ENCODE measurements around the gene TMEM52B.

TMEM52B gene

GRCh38 chr12:10178821-10179220 lies at the start of gene TMEM52B:
TMEM52B (plus strand) TSS chr12:10179032; CDS start chr12:10179575, 543 bp downstream.
- no peak for DNase-seq

DNA sequence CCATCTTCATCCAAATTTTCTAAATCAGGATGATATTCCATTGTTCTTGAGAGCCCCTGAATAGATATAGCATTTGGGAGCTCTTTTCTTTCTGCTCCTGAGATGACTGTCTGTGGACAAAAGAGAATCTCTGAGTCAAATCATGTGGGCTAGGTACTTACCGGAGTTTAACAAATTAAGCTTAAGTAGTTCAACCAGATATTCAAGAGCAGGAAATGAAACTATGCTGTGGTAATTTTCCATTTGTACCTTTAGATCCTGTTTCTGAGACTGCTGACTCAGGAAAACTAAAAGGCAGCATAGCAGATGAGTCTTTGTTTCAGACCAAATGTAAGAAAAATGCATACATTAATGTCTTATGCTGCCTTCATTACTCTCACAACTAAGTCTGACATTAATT lies 48.8 kb upstream of the TMEM52B start, which contains the start of gene CLEC7A:
TSS of gene CLEC7A (minus strand) at position 158 of the 400 bp plus-strand sequence. CDS start at position 41, 117 bp downstream.
- peak; percentile 21 for DNase-seq

- DNase-seq, result no peak
These were observed 47.6 kb upstream of the TMEM52B start for GRCh38 chr12:10131111-10131690.

DNA sequence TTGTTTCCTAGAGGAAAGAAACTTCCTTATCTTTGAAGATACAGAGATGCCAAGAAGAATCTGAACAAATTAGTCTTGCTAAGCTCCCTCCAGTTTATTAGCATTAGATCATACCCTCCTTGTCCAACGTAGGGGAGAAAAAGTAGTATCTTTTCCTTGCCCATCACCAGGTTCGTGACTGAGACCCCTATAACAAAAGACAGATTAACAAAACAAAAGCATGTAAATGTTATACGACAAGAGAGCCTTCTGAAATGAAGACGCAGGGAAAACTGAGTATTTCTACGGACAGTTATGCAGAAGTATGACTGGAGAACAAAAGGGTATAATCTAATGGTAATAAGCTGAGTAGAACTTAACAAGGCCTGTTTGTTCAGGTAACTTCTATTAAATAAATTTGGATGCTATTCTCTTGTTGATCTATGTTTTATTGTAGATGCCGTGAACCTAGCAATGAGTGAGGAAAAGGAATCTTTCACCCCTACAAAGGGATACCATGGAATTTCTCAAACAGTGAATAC lies 45.9 kb upstream of the TMEM52B start:
- DNase-seq, result no peak

- no peak for DNase-seq
These were observed 43.7 kb upstream of the TMEM52B start for GRCh38 chr12:10135126-10135525.

DNA sequence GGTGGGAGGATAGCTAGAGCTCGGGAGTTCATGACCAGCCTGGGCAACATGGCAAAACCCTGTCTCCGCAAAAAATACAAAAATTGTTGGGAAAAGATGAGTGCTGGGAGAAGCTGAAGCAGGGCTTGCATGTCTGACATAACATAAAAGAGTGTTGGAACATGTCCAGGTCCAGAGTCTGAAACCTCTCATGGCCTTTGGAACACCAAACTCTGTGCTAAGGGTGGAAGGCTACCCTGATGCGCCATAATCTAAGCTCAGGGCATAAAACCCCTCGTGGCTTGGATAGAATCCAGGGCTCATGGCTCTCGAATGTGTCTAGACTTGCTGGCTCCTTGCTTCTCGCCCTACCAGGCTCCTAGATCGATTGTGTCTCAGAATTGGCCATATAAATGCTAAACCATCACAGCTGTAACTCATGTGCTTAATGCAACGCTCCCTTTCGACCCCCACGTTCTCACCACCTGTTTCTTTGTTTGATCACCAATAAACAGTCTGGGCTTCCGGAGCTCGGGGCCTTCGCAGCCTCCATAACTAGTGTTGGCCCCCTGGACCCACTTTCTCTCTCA lies 42.1 kb upstream of the TMEM52B start:
- no peak for DNase-seq

GRCh38 chr12:10140001-10140400 lies 38.8 kb upstream of the TMEM52B start:
- peak; percentile 58 for DNase-seq

GRCh38 chr12:10142976-10143589 lies 35.7 kb upstream of the TMEM52B start:
- no peak for DNase-seq

DNA sequence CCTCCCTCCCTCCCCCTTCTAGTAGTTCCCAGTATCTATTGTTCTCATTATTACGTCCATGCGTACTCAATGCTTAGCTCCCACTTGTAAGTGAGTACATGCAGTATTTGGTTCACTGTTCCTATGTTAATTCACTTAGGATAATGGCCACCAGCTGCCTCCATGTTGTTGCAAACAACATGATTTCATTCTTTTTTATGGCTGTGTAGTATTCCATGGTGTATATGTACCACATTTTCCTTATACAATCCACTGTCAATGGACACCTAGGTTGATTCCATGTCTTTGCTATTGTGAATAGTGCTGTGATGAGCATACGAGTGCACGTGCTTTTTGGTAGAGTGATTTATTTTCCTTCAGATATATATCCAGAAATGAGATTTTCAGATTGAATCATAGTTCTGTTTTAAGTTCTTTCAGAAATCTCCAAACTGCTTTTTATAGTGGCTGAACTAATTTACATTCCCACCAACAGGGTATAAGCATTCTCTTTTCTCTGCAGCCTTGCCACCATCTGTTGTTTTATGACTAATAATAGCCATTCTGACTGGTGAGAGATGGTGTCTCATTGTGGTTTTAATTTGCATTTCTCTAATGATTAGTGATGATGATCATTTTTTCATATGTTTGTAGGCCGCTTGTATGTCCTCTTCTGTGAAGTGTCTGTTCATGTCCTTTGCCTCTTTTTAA lies 31.0 kb upstream of the TMEM52B start:
- no peak for DNase-seq

DNA sequence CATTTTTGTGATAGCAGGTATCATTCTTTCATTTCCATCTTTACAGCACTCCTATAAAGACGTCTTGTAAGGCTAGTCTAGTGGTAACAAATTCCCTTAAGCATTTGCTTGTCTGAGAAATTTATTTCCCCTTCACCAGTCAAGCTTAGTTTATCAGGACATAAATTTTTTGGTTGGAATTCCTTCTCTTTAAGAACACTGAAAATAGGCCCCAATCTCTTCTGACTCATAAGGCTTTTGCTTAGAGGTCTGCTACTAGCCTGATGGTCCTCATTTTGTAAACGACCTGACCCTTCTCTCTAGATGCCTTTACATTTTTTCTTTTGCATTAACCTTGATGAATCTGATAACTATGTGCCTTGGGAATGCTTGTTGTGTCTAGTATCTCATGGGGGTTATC lies 27.2 kb upstream of the TMEM52B start:
- no peak for DNase-seq

- peak; percentile 70 for DNase-seq
These were observed 25.3 kb upstream of the TMEM52B start for GRCh38 chr12:10153271-10154144.

DNA sequence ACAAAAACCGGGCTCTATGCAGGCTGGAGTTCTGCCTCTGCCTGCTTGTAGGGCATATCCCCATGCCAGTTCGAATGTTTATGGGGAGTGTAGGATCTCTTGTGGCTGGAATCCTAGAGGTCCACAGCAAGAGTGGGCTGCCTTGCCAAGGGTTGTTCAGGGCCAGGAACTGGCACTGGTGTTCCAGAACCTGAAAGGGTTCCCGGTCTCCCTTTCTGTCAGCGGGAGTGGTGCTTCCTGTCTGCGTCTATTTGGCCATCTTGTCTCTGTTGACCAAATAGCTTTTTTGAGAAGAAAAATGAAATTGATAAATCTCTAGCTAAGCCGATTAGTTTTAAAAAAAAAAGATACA lies 24.7 kb upstream of the TMEM52B start:
- no peak for DNase-seq

GRCh38 chr12:10155966-10156365 lies 22.9 kb upstream of the TMEM52B start:
- no peak for DNase-seq

- DNase-seq, result peak; percentile 6
These were observed 20.4 kb upstream of the TMEM52B start for GRCh38 chr12:10158406-10158805.

GRCh38 chr12:10159280-10159679 lies 19.6 kb upstream of the TMEM52B start:
- DNase-seq, result no peak

GRCh38 chr12:10160617-10161385 lies 18.0 kb upstream of the TMEM52B start:
- no peak for DNase-seq

GRCh38 chr12:10163084-10163483 lies 15.7 kb upstream of the TMEM52B start:
- no peak for DNase-seq

GRCh38 chr12:10165421-10165820 lies 13.4 kb upstream of the TMEM52B start:
- DNase-seq, result no peak

- peak; percentile 9 for DNase-seq
These were observed 11.2 kb upstream of the TMEM52B start for GRCh38 chr12:10167599-10167998.

- no peak for DNase-seq
These were observed 9.7 kb upstream of the TMEM52B start for GRCh38 chr12:10169104-10169503.

GRCh38 chr12:10170216-10170615 lies 8.6 kb upstream of the TMEM52B start:
- no peak for DNase-seq

Data from CD4-positive, alpha-beta T cell treated with Interleukin-12 subunit alpha and Interleukin-12 subunit beta, for 1 hour (primary cell).